DND-41 (cell line): ENCODE measurements around the gene INPP5A.

ENCODE experiments used
- CTCF ChIP-seq: IDR thresholded peaks from 2 replicates; pipeline ENCODE4 v1.5.1; 2012; ENCODE audit warnings: borderline replicate concordance, low read length, moderate library complexity, mild to moderate bottlenecking; ENCODE audit not compliant: poor library complexity, severe bottlenecking; ENCODE audit errors: extremely low read depth
- EZH2 ChIP-seq: IDR thresholded peaks from 3 replicates; pipeline ENCODE4 v1.6.1; 2012; ENCODE audit warnings: borderline replicate concordance, low read depth, mild to moderate bottlenecking, moderate library complexity, low read length, inconsistent platforms; ENCODE audit not compliant: severe bottlenecking

GRCh38 chr10:132564249-132564605 lies 26.6 kb downstream of the INPP5A start:
- TF ChIP-seq CTCF (no peak), EZH2 (no peak)
